ENCODE data around the gene SPTB.

- TF ChIP-seq EP300 (IDR thresholded peaks at IDR 0.05), result no peak
- no peak for TF ChIP-seq CTCF (IDR thresholded peaks at IDR 0.05)
These were observed 157.8 kb downstream of the SPTB start for GRCh38 chr14:64721899-64722298.
